ENCODE data around the gene DOCK3.
"Not testable (repeated sequence)": the region's sequence is repeated elsewhere in the genome, so short reads cannot be mapped to it uniquely, and the experiment has no call there.

The DOCK3 gene

DNA sequence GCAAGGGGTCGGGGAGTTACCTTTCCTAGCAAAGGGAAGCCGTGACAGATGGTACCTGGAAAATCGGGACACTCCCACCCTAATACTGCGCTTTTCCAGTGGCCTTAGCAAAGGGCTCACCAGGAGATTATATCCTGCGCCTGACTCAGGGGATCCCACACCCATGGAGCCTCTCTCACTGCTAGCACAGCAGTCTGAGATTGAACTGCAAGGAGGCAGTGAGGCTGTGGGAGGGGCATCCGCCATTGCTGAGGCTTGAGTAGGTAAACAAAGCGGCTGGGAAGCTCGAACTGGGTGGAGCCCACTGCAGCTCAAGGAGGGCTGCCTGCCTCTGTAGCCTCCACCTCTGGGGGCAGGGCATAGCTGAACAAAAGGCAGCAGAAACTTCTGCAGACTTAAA is 693.5 kb downstream of the DOCK3 start:
- not testable (repeated sequence) for DNase-seq (ENCODE audit: low spot score)

DNA sequence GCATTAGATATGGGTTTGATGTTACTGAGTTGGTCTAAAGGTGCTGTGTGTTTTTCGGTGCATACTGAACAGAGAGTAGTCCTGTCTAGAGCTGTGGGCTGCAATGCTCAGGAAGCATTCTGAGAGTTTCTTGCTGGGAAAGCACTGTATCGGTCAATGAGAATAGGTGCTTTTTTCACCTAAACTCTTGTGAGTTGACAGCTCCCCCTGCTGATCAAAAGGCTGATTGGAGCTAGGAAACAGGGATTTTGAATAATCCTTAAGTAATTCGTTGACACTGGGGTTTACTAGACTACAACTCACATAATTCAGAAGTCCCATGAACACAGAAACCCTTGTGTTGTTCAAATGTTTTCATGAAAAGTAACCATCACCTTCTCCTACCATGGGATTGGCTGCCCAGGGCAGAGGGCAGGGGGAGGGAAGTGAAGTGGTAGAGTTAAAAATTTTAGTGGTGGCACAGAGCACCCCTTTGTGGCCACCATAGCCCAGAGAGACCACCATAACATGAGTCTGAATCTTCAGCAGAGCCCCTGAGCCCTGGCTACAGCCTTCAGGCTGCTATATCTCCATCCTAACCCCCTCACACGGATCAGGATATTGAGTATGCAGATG is 697.3 kb downstream of the DOCK3 start:
- peak; percentile 63 for DNase-seq (ENCODE audit: low spot score)

- no peak for DNase-seq (ENCODE audit: low spot score)
Measured at GRCh38 chr3:51373658-51374421, 699.1 kb downstream of the DOCK3 start.

DNA sequence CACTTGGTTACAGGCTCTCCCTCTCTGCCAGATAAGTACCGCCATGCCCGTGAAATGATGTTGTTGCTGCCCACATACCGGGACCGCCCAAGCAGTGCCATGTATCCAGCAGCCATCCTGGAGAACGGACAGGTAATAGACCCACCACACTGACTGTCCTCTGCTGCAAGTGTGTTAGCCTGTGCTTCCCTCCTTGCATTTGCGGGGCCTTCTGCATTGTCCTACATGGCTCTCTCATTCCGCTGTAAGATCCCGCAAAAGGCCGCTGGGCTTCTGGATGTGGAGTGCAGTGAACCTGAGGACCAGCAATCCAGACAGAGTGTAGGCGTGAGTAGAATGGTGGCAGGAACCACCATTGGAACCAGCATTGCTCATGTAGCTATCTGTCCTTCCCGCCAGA is 699.7 kb downstream of the DOCK3 start:
- DNase-seq (ENCODE audit: low spot score) = no peak

GRCh38 chr3:51375136-51375535 is 700.4 kb downstream of the DOCK3 start:
- DNase-seq (ENCODE audit: low spot score) = no peak

DNA sequence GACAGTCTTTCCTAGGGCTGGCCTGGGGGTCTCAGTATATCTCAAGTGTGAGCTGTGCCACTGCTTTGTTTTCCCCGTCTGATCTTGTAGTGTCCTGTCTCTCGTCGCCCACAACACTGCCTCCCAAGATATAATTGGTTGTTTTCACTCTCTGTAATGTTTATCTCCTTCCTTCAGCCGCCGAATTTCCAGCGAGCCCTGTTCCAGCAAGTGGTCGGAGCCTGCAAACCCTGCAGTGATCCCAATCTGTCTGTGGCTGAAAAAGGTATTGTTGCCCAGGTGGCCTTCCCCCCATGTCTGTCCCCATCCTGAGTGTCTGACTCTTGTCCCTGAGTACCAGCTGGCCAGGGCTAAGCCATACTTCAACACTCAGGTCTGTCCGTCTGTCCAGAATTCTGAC is 700.8 kb downstream of the DOCK3 start:
- DNase-seq (ENCODE audit: low spot score) = no peak

DNA sequence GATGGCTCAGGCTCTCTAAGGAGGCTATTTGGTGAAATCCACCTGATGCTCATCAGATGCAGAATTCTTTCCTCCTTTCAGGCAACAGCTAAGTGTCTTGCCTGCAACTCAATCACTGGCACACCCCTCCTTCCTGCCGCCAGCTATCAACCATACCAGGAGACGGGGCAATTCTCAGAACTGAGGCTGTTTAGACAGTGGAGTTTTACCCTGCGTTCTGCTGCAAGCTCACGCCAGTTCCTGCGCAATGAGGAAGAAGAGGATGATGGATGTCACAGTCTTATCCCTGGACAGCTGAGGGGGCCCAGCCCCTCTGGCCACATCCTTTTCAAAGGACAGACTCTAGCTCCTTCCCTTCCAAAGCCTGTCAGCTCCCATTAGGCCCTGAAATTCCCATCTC is 703.3 kb downstream of the DOCK3 start:
- no peak for DNase-seq (ENCODE audit: low spot score)

DNA sequence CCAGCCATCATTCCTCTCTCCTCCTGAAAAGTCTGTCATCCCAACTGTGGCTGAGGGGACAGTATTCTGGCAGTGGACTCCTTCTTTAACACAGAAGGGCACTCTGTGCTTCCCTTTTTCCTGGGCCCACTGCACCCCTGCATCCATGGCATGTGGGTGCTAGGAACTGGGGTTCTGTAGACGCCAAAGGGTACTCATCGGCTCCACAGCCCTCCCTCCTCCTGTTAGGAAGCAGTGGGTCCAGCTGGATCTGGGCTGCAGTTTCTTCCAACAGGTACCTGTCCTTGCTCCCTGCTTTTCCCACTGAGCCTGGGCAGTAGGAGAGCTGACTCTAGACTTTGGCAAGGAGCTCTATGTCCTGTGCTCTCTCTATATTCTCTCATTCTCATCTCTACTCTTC is 704.0 kb downstream of the DOCK3 start:
- DNase-seq (ENCODE audit: low spot score) = no peak

DNA sequence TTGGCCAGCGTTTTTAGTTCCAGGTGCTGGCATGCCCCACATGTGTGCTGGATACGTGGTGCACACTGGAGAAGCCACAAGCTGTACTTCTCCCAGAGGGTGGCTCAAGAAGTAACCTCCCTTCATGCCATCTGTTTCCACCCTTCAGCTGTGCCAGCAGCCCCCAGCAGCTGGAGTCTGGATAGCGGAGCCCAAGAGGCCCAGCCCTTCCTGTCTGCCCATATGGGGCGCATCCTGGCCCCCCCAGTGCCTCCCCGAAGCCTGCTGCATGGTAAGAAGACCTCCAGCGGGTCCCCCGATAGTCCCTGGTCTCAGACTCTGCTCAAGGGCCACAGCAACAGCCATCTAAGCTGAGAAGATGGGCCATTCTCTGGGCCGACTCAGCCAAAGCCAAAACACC is 704.6 kb downstream of the DOCK3 start:
- no peak for DNase-seq (ENCODE audit: low spot score)

- DNase-seq (ENCODE audit: low spot score) = no peak
Measured at GRCh38 chr3:51379746-51380455, 705.2 kb downstream of the DOCK3 start.

- no peak for DNase-seq (ENCODE audit: low spot score)
Measured at GRCh38 chr3:51380601-51381332, 706.0 kb downstream of the DOCK3 start.

GRCh38 chr3:51381333-51381705 is 706.6 kb downstream of the DOCK3 start:
- DNase-seq (ENCODE audit: low spot score) = no peak

DNA sequence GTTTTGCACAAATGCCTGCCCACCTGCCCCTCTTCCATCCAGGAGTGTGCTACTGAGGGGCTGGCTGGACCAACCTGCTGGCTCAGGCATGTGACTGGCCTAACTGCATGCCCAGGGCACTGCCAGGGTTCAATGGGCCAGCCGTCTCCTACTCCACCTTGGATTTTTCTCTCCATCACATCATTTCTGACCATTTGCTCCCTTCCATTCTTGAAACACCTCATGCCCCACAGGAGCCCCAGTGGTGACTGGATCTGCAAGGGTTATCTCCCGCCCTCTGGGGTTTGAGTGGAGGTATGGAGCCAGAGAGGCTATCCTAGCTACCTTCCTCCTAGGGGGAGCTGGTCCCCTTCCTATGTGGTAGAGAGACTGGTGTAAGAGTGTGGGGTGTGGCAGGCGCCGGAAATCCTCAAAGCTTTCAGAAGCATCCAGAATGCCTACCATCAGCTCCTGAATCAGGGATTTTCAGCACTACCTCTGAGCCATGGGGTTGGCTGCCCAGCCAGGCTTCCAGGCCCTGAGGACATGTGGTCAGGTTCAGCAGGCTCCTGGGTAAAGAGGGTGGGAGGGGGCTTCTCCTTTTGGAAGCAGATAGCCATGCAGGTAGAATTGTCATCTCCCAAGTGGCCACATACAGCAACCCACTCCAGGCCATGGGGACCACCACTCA is 707.5 kb downstream of the DOCK3 start:
- DNase-seq (ENCODE audit: low spot score) = no peak

GRCh38 chr3:51382947-51383578 is 708.3 kb downstream of the DOCK3 start:
- no peak for DNase-seq (ENCODE audit: low spot score)

GRCh38 chr3:51384055-51384725 is 709.5 kb downstream of the DOCK3 start:
- peak; percentile 28 for DNase-seq (ENCODE audit: low spot score)

DNA sequence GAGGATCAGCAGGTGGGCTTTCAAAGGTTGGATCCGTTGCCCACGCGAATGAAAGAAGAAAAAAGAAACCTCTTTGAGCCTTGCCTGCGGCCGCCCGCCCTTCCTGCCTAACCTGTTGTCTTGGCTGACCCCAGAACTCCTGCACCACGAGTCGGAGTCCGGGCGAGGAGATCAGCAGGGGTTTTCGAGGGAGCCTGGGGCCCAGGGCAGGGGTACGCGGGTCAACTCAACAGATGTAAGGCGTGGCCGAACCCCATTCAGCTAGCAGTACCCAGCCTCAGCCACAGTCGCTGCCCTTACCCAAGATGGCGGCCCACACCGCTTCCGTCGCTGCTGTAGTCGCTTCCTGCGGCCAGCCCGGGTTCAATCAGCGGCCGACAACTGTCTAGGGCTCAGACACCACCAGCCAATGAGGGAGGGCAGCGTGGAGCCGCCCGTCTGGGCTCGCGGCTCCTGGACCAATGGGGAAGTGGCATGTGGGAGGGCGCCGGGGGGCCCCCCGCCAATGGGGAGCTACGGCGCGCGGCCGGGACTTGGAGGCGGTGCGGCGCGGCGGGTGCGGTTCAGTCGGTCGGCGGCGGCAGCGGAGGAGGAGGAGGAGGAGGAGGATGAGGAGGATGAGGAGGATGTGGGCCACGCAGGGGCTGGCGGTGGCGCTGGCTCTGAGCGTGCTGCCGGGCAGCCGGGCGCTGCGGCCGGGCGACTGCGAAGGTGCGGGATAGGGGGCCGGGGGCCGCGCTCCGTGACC is 710.2 kb downstream of the DOCK3 start, which contains the start of gene MANF:
TSS of gene MANF (plus strand) at position 566 of the 748 bp plus-strand sequence. CDS start at position 618, 52 bp downstream.
- peak; percentile 97 for DNase-seq (ENCODE audit: low spot score)

DNA sequence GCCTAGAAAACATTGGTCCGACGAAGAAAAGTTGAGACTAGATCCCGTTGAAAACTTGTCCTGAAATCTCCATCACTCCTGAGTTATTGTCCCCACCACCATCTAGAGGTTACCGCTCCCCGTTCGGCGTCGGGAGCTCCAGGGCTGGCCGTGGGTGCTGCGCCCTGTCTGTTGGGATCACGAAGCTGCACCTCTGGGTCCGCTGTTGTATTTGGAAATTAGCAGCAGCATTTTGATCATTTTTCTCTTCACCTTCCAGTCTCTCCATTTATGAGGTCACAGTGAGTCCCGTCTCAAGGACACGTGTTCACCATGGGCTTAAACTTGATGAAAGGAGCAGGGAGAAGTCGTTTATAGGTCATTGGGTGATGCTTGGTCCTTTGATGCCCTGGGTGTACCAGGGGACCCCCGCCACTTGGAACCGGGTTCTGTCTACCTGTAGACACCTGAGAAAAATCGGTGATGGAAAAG is 710.9 kb downstream of the DOCK3 start:
- DNase-seq (ENCODE audit: low spot score) = peak; percentile 28

DNA sequence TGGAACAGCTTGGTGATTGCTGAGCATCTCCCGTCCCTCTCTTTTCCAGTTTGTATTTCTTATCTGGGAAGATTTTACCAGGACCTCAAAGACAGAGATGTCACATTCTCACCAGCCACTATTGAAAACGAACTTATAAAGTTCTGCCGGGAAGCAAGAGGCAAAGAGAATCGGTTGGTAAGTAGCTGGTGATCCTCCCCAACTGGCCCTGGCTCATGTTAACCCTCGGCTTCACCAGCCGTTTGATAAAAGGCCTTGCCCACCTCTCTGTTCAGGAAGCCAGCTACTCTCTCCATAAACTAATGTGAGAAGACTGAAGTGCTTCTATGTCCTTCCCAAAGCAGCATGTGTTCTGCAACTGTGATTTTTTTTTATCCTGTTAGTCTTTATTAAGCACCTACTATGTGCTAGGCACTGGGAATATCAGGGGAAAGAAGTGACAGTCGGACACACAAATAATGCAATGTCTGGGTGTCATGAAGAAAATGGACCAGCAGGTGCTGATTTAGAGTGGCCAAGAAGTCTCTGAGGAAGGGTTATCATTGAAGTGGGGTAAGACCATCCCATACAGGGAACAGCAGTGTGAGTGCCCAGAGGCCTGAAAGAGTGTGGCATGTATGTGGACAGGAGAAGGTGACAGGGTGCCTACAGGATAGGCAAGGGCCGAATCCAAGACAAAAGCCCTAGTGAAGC is 711.6 kb downstream of the DOCK3 start:
- DNase-seq (ENCODE audit: low spot score) = no peak

DNA sequence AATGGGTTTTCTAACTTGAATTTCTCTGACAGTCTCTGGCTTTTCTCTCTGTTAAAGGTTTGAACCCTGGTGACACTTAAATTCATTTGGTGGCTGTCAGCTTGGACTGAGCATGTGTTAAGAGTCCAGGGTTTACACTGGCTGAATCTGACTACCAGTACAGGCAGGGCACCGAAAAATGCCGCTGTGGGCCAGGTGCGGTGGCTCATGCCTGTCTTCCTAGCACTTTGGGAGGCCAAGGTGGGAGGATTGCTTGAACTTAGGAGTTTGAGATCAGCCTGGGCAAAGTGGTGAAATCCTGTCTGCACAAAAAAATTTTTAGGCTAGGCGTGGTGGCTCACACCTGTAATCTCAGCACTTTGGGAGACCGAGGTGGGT is 712.1 kb downstream of the DOCK3 start:
- no peak for DNase-seq (ENCODE audit: low spot score)
